ENCODE measurements around the gene AHRR.
A peak's percentile ranks its signal among the peaks of the same experiment; 100 is the strongest.

Gene AHRR

GRCh38 chr5:321726-322251, 275 bp downstream of the AHRR start:
- no peak for DNase-seq

- no peak for DNase-seq
Observed at GRCh38 chr5:322281-322941, 897 bp downstream of the AHRR start.

GRCh38 chr5:322942-323879, 1.7 kb downstream of the AHRR start:
- DNase-seq, result no peak

GRCh38 chr5:324736-325612, 3.5 kb downstream of the AHRR start:
- no peak for DNase-seq

- DNase-seq, result no peak
Observed at GRCh38 chr5:326109-326508, 4.6 kb downstream of the AHRR start.

GRCh38 chr5:329121-329735, 7.7 kb downstream of the AHRR start:
- no peak for DNase-seq

GRCh38 chr5:329768-330167, 8.3 kb downstream of the AHRR start:
- no peak for DNase-seq

- DNase-seq, result no peak
Observed at GRCh38 chr5:332843-333242, 11.3 kb downstream of the AHRR start.

GRCh38 chr5:333945-334344, 12.4 kb downstream of the AHRR start:
- DNase-seq, result no peak

GRCh38 chr5:334903-335739, 13.6 kb downstream of the AHRR start:
- DNase-seq, result no peak

- no peak for DNase-seq
Observed at GRCh38 chr5:335740-336038, 14.2 kb downstream of the AHRR start.

GRCh38 chr5:337563-338130, 16.1 kb downstream of the AHRR start:
- peak; percentile 32 for DNase-seq

- DNase-seq, result no peak
Observed at GRCh38 chr5:342501-343460, 21.3 kb downstream of the AHRR start.

GRCh38 chr5:343461-344401, 22.2 kb downstream of the AHRR start:
- no peak for DNase-seq

- no peak for DNase-seq
Observed at GRCh38 chr5:344668-345067, 23.2 kb downstream of the AHRR start.

- DNase-seq, result no peak
Observed at GRCh38 chr5:345404-346195, 24.1 kb downstream of the AHRR start.

GRCh38 chr5:346229-346935, 24.9 kb downstream of the AHRR start:
- DNase-seq, result no peak

Data from NCI-H2227 treated with DMSO at 0.1 percent for 48 hours (cell line).